Neuronal stem cell (in vitro differentiated cells): ENCODE results near the gene EXOSC5. TPM values are rescaled to one million over a fixed set of nuclear protein-coding genes. Genes with fewer than 3 reads are reported as not detected.

Experiments used
- DNase-seq: peaks from one replicate; pipeline ENCODE4 v3.0.0-alpha.2; 2013; ENCODE audit warnings: low spot score
- H2AFZ ChIP-seq: one replicate; pipeline ENCODE4 v1.6.1; 2013; ENCODE audit warnings: mild to moderate bottlenecking, low read length, inconsistent platforms
- H2AK5ac ChIP-seq: 2 replicates; pipeline ENCODE4 v1.6.1; 2013; ENCODE audit warnings: low read depth, mild to moderate bottlenecking, inconsistent platforms, low read length, moderate library complexity, mixed read lengths
- H2BK120ac ChIP-seq: 2 replicates; pipeline ENCODE4 v1.6.1; 2013; ENCODE audit warnings: low read depth, mild to moderate bottlenecking, inconsistent platforms, low read length, moderate library complexity, mixed read lengths
- H2BK12ac ChIP-seq: one replicate; pipeline ENCODE4 v1.6.1; 2013; ENCODE audit warnings: low read length, inconsistent platforms
- H2BK15ac ChIP-seq: 2 replicates; pipeline ENCODE4 v1.6.1; 2013; ENCODE audit warnings: mild to moderate bottlenecking, low read length, inconsistent platforms, mixed read lengths
- H2BK5ac ChIP-seq: one replicate; pipeline ENCODE4 v1.6.1; 2013; ENCODE audit warnings: inconsistent platforms, mild to moderate bottlenecking, low read length, moderate library complexity
- H3K14ac ChIP-seq: one replicate; pipeline ENCODE4 v1.6.1; 2013; ENCODE audit warnings: low read length, inconsistent platforms
- H3K18ac ChIP-seq: 2 replicates; pipeline ENCODE4 v1.6.1; 2013; ENCODE audit warnings: low read length, inconsistent platforms
- H3K23ac ChIP-seq: 2 replicates; pipeline ENCODE4 v1.6.1; 2013; ENCODE audit warnings: low read depth, mild to moderate bottlenecking, mixed read lengths, low read length, inconsistent platforms; ENCODE audit not compliant: poor library complexity
- H3K27ac ChIP-seq: replicated peaks from 3 replicates; pipeline ENCODE4 v1.5.1; 2013; ENCODE audit warnings: low read length, inconsistent platforms
- H3K27me3 ChIP-seq, 3 experiments: 2 replicates each; pipeline ENCODE4 v1.6.1; 2013; ENCODE audit warnings: low read length in 3 of 3, mild to moderate bottlenecking in 2 of 3, inconsistent platforms in 1 of 3, low read depth in 1 of 3, mixed read lengths in 1 of 3, moderate library complexity in 1 of 3; ENCODE audit not compliant: control insufficient read depth in 3 of 3, insufficient read depth in 3 of 3
- H3K36me3 ChIP-seq, 2 donors: replicated peaks in 1 of 2; 2 replicates each; pipeline ENCODE4 v1.6.1; 2013; ENCODE audit warnings: low read length in 2 of 2; ENCODE audit not compliant: control insufficient read depth in 2 of 2, insufficient read depth in 2 of 2
- H3K4ac ChIP-seq: 2 replicates; pipeline ENCODE4 v1.6.1; 2013; ENCODE audit warnings: inconsistent platforms, mild to moderate bottlenecking, low read length, moderate library complexity
- H3K4me1 ChIP-seq, 2 donors: 1 replicate in 1 of 2; 2 replicates in 1 of 2; pipeline ENCODE4 v1.6.1; 2013; ENCODE audit warnings: low read length in 2 of 2, low read depth in 1 of 2; ENCODE audit not compliant: control insufficient read depth in 2 of 2, insufficient read depth in 1 of 2
- H3K4me2 ChIP-seq: one replicate; pipeline ENCODE4 v1.6.1; 2013; ENCODE audit warnings: mild to moderate bottlenecking, low read length, inconsistent platforms; ENCODE audit not compliant: insufficient read depth, poor library complexity, severe bottlenecking
- H3K4me3 ChIP-seq, 2 donors: 2 replicates each; pipeline ENCODE4 v1.5.1; 2013; ENCODE audit warnings: low read length in 2 of 2, mild to moderate bottlenecking in 2 of 2, inconsistent platforms in 1 of 2, moderate library complexity in 1 of 2
- H3K79me1 ChIP-seq: one replicate; pipeline ENCODE4 v1.6.1; 2013; ENCODE audit warnings: low read depth, mild to moderate bottlenecking, inconsistent platforms, low read length, moderate library complexity
- H3K9ac ChIP-seq: one replicate; pipeline ENCODE4 v1.6.1; 2013; ENCODE audit warnings: mild to moderate bottlenecking, low read depth, low read length, inconsistent platforms; ENCODE audit not compliant: poor library complexity
- H3K9me3 ChIP-seq, 2 donors: replicated peaks in 1 of 2; 2 replicates each; pipeline versions ENCODE3 to v1.6.1; 2013; ENCODE audit warnings: low read length in 2 of 2, mild to moderate bottlenecking in 2 of 2, inconsistent platforms in 1 of 2, low read depth in 1 of 2, mixed read lengths in 1 of 2, moderate library complexity in 1 of 2; ENCODE audit not compliant: control insufficient read depth in 2 of 2, insufficient read depth in 1 of 2
- H4K8ac ChIP-seq: one replicate; pipeline ENCODE4 v1.6.1; 2013; ENCODE audit warnings: low read depth, mild to moderate bottlenecking, inconsistent platforms, low read length, moderate library complexity
- H4K91ac ChIP-seq: one replicate; pipeline ENCODE4 v1.6.1; 2013; ENCODE audit warnings: low read length, low read depth, mild to moderate bottlenecking, inconsistent platforms; ENCODE audit not compliant: poor library complexity
- WGBS, 2 donors: extraction: QIAGEN DNeasy Blood & Tissue Kit; methylation state at CpG; one replicate each; pipeline ENCODE4 v1.1.7; 2013; ENCODE audit warnings: missing lambda C conversion rate in 2 of 2, mixed read lengths in 1 of 2; ENCODE audit not compliant: insufficient read length in 2 of 2, insufficient replicate concordance in 1 of 2; ENCODE audit errors: extremely low coverage in 2 of 2; 5-methylcytosine and 5-hydroxymethylcytosine counted together
- polyA plus RNA-seq, 2 experiments: library from polyadenylated mRNA; stranded (reverse); fragments of 200-250 nt; gene quantifications; one replicate each; pipeline ENCODE4 v1.2.3, GENCODE V29; 2013

Gene EXOSC5
- 9.1 TPM for polyA plus RNA-seq (2013, experiment 1 of 2)
- 9.4 TPM for polyA plus RNA-seq (2013, experiment 2 of 2)

DNA sequence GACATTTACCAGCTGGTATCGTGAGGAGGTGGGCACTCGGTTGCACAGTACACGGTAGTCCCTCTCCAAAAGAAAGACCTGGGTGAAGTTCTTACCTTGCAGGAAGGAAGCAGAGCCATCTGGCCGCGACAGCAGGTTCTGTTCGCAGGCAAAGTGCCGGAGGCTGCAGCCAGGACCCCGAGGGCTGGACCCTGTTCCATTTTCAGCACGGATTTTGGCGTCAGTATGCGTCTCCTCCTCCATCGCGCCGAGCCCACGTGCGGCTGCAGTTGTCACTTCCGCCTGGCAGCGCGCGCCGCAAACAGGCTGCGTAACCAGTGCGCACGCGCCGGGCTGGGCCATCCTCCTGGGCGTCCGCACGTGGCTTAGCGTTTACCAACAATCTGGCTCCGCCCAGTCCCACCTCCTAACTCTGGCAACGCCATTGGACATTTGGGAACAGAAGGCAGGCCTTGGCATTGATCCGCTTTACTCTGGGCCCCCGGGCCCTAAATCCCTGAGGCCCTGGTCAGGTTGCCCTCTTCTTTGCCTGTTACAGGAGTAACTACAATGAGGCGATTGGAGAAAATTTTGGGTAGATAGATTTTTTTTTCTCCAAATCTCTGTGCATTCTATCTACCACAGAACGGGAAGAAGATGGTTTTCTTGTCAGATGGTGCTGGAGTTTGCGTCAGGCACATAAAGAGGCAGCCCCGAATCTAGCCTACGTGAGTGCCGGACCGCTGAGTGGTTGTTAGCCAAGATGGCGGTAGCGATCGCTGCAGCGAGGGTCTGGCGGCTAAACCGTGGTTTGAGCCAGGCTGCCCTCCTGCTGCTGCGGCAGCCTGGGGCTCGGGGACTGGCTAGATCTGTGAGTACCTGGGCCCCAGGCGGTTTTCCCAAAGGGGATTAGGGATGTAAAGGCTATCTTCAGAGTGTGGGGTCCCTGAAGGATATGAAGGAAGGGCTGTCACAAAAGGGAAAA, at the start of gene EXOSC5, which contains the start of gene BCKDHA:
EXOSC5 (minus strand) TSS at position 274 of the 964 bp plus-strand sequence; CDS start at position 243, 31 bp downstream.
BCKDHA (plus strand) TSS at position 733 of the 964 bp plus-strand sequence; CDS start at position 743, 10 bp downstream.
- Histone ChIP-seq H3K4me3 (peak within 1 kb of the TSS; percentile 76 to 94), H2AK5ac (no peak within 1 kb of the TSS)

DNA sequence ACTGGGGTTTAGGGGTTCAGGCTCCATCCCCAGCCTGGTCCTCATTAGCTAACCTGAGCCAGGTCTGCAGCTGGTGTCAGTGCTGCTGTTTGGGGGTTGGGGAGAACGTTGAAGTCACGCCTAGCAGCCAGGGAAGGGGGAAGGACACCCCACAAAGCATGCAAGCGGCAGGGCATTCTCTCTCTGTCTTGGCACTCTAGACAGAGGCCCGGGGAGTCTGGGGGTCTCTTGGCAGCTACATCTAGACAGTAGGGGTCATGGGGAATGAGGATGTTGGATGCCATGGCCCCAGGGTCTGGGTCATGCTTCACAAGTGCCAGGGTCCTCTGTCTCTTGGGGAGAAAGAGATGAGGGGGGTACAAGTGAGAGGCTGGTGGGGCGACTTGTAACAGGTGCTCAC, 48.4 kb upstream of the EXOSC5 start:
- Histone ChIP-seq H4K8ac (no peak overlapping the region), H3K9me3 (no peaks in the 10 kb centered on the region), H3K14ac (no peak overlapping the region), H3K79me1 (no peaks in the 10 kb centered on the region), H3K4me3 (no peak overlapping the region), H3K4me1 (no peaks in the 10 kb centered on the region), H3K18ac (no peak overlapping the region), H3K4me2 (no peak overlapping the region), H2BK12ac (no peak overlapping the region), H2BK5ac (no peak overlapping the region), H3K9ac (no peak overlapping the region), H2BK15ac (no peak overlapping the region), H3K36me3 (no peaks in the 10 kb centered on the region), H3K23ac (no peak overlapping the region), H4K91ac (no peak overlapping the region), H2AFZ (no peak overlapping the region), H2BK120ac (no peak overlapping the region), H2AK5ac (no peak overlapping the region), H3K27ac (no peak overlapping the region), H3K4ac (no peak overlapping the region), H3K27me3 (peaks cover 0 to 9% (median 2%) of the 10 kb centered on the region in 3 experiments)
- WGBS, 2 donors = no CpG with 5 or more reads among the region's 5 CpGs
- DNase-seq = no peak

More for the DNA sequence above, at the start of gene EXOSC5, which contains the start of gene BCKDHA:
- no peaks in the 10 kb centered on the region for H3K79me1 ChIP-seq
- peak within 1 kb of the TSS; percentile 75 for H3K9ac ChIP-seq
- H2BK120ac ChIP-seq = no peak within 1 kb of the TSS
- no peak within 1 kb of the TSS for H3K23ac ChIP-seq
- H2BK15ac ChIP-seq = no peak within 1 kb of the TSS
- peak within 1 kb of the TSS; percentile 85 for H2AFZ ChIP-seq
- no peak within 1 kb of the TSS for H2BK12ac ChIP-seq
- no peaks in the 10 kb centered on the region for H3K27me3 ChIP-seq
- no peak within 1 kb of the TSS for H2BK5ac ChIP-seq
- H3K36me3 ChIP-seq = no peaks in the 10 kb centered on the region
- H3K18ac ChIP-seq = peak within 1 kb of the TSS; percentile 84
- no peaks in the 10 kb centered on the region for H3K9me3 ChIP-seq
- WGBS, 2 donors = no CpG with 5 or more reads among the region's 50 CpGs
- peak within 1 kb of the TSS; percentile 96 for H3K4me2 ChIP-seq
- peaks cover 3 to 5% of the 10 kb centered on the region in 2 donors for H3K4me1 ChIP-seq
- H4K91ac ChIP-seq = no peak within 1 kb of the TSS
- no peak within 1 kb of the TSS for H3K27ac ChIP-seq
- DNase-seq = peak; percentile 99
- H4K8ac ChIP-seq = no peak within 1 kb of the TSS
- no peak within 1 kb of the TSS for H3K14ac ChIP-seq
- no peak within 1 kb of the TSS for H3K4ac ChIP-seq

DNA sequence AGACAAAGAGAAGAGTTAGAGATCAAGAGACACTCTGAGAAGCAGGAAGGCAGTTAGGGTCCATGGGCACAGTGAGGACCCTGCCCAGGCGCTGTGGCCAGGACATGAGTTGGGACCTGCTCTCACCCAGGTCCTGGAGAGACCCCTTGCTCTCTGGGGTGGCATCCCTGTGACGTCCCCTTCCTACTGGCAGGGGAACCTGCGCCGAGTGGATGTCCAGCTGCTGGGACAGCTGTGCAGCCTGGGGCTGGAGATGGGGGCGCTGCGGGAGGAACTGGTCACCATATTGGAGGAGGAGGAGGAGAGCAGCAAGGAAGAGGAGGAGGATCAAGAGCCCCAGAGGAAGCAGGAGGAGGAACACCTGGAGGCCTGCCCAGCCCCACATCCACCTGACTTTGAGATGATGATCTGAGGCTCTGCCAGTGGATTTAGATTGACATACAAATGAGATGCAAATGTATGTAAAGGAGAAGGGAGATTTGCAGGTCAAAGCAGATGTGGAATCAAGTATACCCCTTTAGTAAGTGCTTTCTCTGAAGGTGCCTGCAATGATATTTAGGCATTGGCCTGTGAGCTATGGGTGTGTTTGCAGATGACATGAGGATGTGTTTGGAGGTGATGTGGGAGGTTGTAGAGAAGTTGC, 46.8 kb upstream of the EXOSC5 start:
- DNase-seq = no peak
- H3K18ac ChIP-seq = no peak overlapping the region
- no peak overlapping the region for H2BK5ac ChIP-seq
- no peaks in the 10 kb centered on the region for H3K79me1 ChIP-seq
- peak overlapping the region; percentile 43 for H4K8ac ChIP-seq
- H3K23ac ChIP-seq = peak overlapping the region; percentile 73
- no peak overlapping the region for H2BK120ac ChIP-seq
- no peak overlapping the region for H3K27ac ChIP-seq
- H2AK5ac ChIP-seq = no peak overlapping the region
- H3K4ac ChIP-seq = peak overlapping the region; percentile 17
- no peaks in the 10 kb centered on the region for H3K4me1 ChIP-seq
- H3K4me2 ChIP-seq = no peak overlapping the region
- H3K14ac ChIP-seq = peak overlapping the region; percentile 50
- no peaks in the 10 kb centered on the region for H3K36me3 ChIP-seq
- no CpG with 5 or more reads among the region's 6 CpGs for WGBS, 2 donors
- H3K9me3 ChIP-seq = peaks cover 0 to 2% of the 10 kb centered on the region in 2 donors
- no peak overlapping the region for H3K9ac ChIP-seq
- H2AFZ ChIP-seq = no peak overlapping the region
- no peak overlapping the region for H3K4me3 ChIP-seq
- no peak overlapping the region for H4K91ac ChIP-seq
- no peak overlapping the region for H2BK15ac ChIP-seq
- peaks cover 0 to 9% (median 2%) of the 10 kb centered on the region in 3 experiments for H3K27me3 ChIP-seq
- H2BK12ac ChIP-seq = peak overlapping the region; percentile 3
